ENCODE data around the gene LRRC25. TPM values are rescaled to one million over a fixed set of nuclear protein-coding genes. Genes with fewer than 3 reads are reported as not detected.

Gene LRRC25
- total and polyA plus RNA-seq, 2 experiments from 2014 or later: not detected

GRCh38 chr19:18436671-18437490 is 39.5 kb upstream of the LRRC25 start:
- H3K27ac ChIP-seq: no peak overlapping the region
- peak; percentile 85 for DNase-seq
- TF ChIP-seq EZH2 (IDR thresholded peaks at IDR 0.05; ENCODE audit: insufficient read depth, poor library complexity, severe bottlenecking) (no peak), EZH2phosphoT487 (IDR thresholded peaks at IDR 0.05; ENCODE audit: insufficient read depth, low read depth) (no peak)
- H3K4me2 ChIP-seq (ENCODE audit: unreplicated experiment): peak overlapping the region; percentile 57
- no peaks in the 10 kb centered on the region for H3K4me1 ChIP-seq (ENCODE audit: insufficient read depth)
- H3K4me3 ChIP-seq: peak overlapping the region; percentile 61
- in situ Hi-C loops (cut with MboI): no loop called here
- no peaks in the 10 kb centered on the region for H4K20me1 ChIP-seq (ENCODE audit: insufficient read depth)
- H2AFZ ChIP-seq: no peak overlapping the region
- H3K9me3 ChIP-seq (ENCODE audit: low read depth): no peaks in the 10 kb centered on the region
- H3K36me3 ChIP-seq (ENCODE audit: low read depth): no peaks in the 10 kb centered on the region
- peaks cover 18% of the 10 kb centered on the region for H3F3A ChIP-seq (ENCODE audit: insufficient read depth)
- H3K79me2 ChIP-seq (ENCODE audit: insufficient read depth): no peaks in the 10 kb centered on the region
- no peaks in the 10 kb centered on the region for H3K27me3 ChIP-seq (replicated peaks; ENCODE audit: insufficient read depth)
- WGBS, 2 experiments (ENCODE audit: low coverage in 1 of 2, low lambda C conversion rate in 2 of 2, missing lambda C conversion rate in 2 of 2): 29 to 34% methylated on average over 33 to 65 of the region's 67 CpGs
- H3K9ac ChIP-seq: peak overlapping the region; percentile 29; the same call in 1 of the 2 replicates
- H3K9me2 ChIP-seq (ENCODE audit: insufficient read depth): no peaks in the 10 kb centered on the region

- WGBS, 2 experiments (ENCODE audit: low coverage in 1 of 2, low lambda C conversion rate in 2 of 2, missing lambda C conversion rate in 2 of 2): 92% methylated on average over 42 to 46 of the region's 46 CpGs
- DNase-seq: peak; percentile 19
- no peaks in the 10 kb centered on the region for H3K27me3 ChIP-seq (replicated peaks; ENCODE audit: insufficient read depth)
- H3K79me2 ChIP-seq (ENCODE audit: insufficient read depth): no peaks in the 10 kb centered on the region
- H3K27ac ChIP-seq: no peak overlapping the region
- H3K36me3 ChIP-seq (ENCODE audit: low read depth): no peaks in the 10 kb centered on the region
- H3K4me2 ChIP-seq (ENCODE audit: unreplicated experiment): no peak overlapping the region
- H3F3A ChIP-seq (ENCODE audit: insufficient read depth): peaks cover 18% of the 10 kb centered on the region
- no peaks in the 10 kb centered on the region for H3K4me1 ChIP-seq (ENCODE audit: insufficient read depth)
- H3K4me3 ChIP-seq: 0 out of 2 replicates have a peak overlapping the region, but pooled peaks have one; percentile 61
- no peak for TF ChIP-seq EZH2 (IDR thresholded peaks at IDR 0.05; ENCODE audit: insufficient read depth, poor library complexity, severe bottlenecking)
- TF ChIP-seq EZH2phosphoT487 (IDR thresholded peaks at IDR 0.05; ENCODE audit: insufficient read depth, low read depth): no peak
- H2AFZ ChIP-seq: no peak overlapping the region
- in situ Hi-C loops (cut with MboI): no loop called here
- H3K9me2 ChIP-seq (ENCODE audit: insufficient read depth): no peaks in the 10 kb centered on the region
- H3K9ac ChIP-seq: no peak overlapping the region
- no peaks in the 10 kb centered on the region for H3K9me3 ChIP-seq (ENCODE audit: low read depth)
- no peaks in the 10 kb centered on the region for H4K20me1 ChIP-seq (ENCODE audit: insufficient read depth)
These were observed 38.6 kb upstream of the LRRC25 start for GRCh38 chr19:18435842-18436670.

- peaks cover 17% of the 10 kb centered on the region for H3F3A ChIP-seq (ENCODE audit: insufficient read depth)
- TF ChIP-seq EZH2 (IDR thresholded peaks at IDR 0.05; ENCODE audit: insufficient read depth, poor library complexity, severe bottlenecking): no peak
- no peak for TF ChIP-seq EZH2phosphoT487 (IDR thresholded peaks at IDR 0.05; ENCODE audit: insufficient read depth, low read depth)
- H2AFZ ChIP-seq: no peak overlapping the region
- no peaks in the 10 kb centered on the region for H3K27me3 ChIP-seq (replicated peaks; ENCODE audit: insufficient read depth)
- no peak overlapping the region for H3K27ac ChIP-seq
- WGBS, 2 experiments (ENCODE audit: low coverage in 1 of 2, low lambda C conversion rate in 2 of 2, missing lambda C conversion rate in 2 of 2): 97 to 98% methylated on average over 46 to 49 of the region's 49 CpGs
- H3K4me2 ChIP-seq (ENCODE audit: unreplicated experiment): no peak overlapping the region
- no peaks in the 10 kb centered on the region for H3K79me2 ChIP-seq (ENCODE audit: insufficient read depth)
- no peaks in the 10 kb centered on the region for H4K20me1 ChIP-seq (ENCODE audit: insufficient read depth)
- no peak overlapping the region for H3K9ac ChIP-seq
- no peaks in the 10 kb centered on the region for H3K9me3 ChIP-seq (ENCODE audit: low read depth)
- in situ Hi-C loops (cut with MboI): no loop called here
- peak; percentile 18 for DNase-seq
- no peak overlapping the region for H3K4me3 ChIP-seq
- no peaks in the 10 kb centered on the region for H3K4me1 ChIP-seq (ENCODE audit: insufficient read depth)
- H3K36me3 ChIP-seq (ENCODE audit: low read depth): no peaks in the 10 kb centered on the region
- no peaks in the 10 kb centered on the region for H3K9me2 ChIP-seq (ENCODE audit: insufficient read depth)
These were observed 37.9 kb upstream of the LRRC25 start for GRCh38 chr19:18435178-18435841.

All from GM23248 (cell line).